Endothelial cell of umbilical vein (primary cell): ENCODE data around the gene ANKS1B. TPM values are rescaled to one million over a fixed set of nuclear protein-coding genes. Genes with fewer than 3 reads are reported as not detected.

Experiments used
- BruUV-seq: library from RNA; stranded (reverse); fragments of 400-500 nt; replicated peaks from 2 replicates; lab custom pipeline; 2021; lab: Mats Ljungman, UMichigan
- CTCF ChIA-PET: fragments of 300-600, 350-600 bp; sonication (Branson Sonifier 250); formaldehyde crosslinking; loops from one replicate; lab custom pipeline; 2021; ENCODE audit warnings: antibody characterized with exemption, inconsistent platforms; lab: Charles Lee
- POLR2A ChIA-PET: fragments of 300-600, 350-600 bp; sonication (Branson Sonifier 250); formaldehyde crosslinking; loops from one replicate; lab custom pipeline; 2021; ENCODE audit warnings: antibody characterized with exemption, inconsistent platforms; lab: Charles Lee
- DNase-seq: peaks from one replicate; pipeline ENCODE4 v3.0.0-alpha.2; 2011; ENCODE audit warnings: low read depth, low spot score
- FAIRE-seq: peaks from 2 replicates; lab custom pipeline; 2011; peaks lifted over from hg19 to GRCh38; lab: Jason Lieb, UNC
- H2AFZ ChIP-seq: 2 replicates; pipeline ENCODE4 v1.6.0; 2012; ENCODE audit warnings: low read depth, low read length, control low read depth, inconsistent platforms
- H3K27ac ChIP-seq: 2 replicates; pipeline ENCODE4 v1.5.1; 2011; ENCODE audit warnings: low read depth, mild to moderate bottlenecking, control low read depth, low read length, moderate library complexity; ENCODE audit not compliant: insufficient read depth
- H3K27me3 ChIP-seq, 2 experiments: 2 replicates each; pipeline versions ENCODE4 v1.6.0 to v1.6.1; 2011; ENCODE audit warnings: low read length in 2 of 2, mixed read lengths in 1 of 2; ENCODE audit not compliant: control insufficient read depth in 2 of 2, insufficient read depth in 2 of 2
- H3K36me3 ChIP-seq, 2 experiments: 2 replicates in 1 of 2; 3 replicates in 1 of 2; pipeline ENCODE4 v1.5.1; 2011; ENCODE audit warnings: low read length in 2 of 2, mild to moderate bottlenecking in 1 of 2, moderate library complexity in 1 of 2; ENCODE audit not compliant: control insufficient read depth in 2 of 2, insufficient read depth in 2 of 2; ENCODE audit errors: extremely low read depth in 1 of 2
- H3K4me1 ChIP-seq: 3 replicates; pipeline ENCODE4 v1.5.1; 2011; ENCODE audit warnings: mild to moderate bottlenecking, low read length; ENCODE audit not compliant: control insufficient read depth, insufficient read depth; ENCODE audit errors: extremely low read depth
- H3K4me2 ChIP-seq: 2 replicates; pipeline ENCODE4 v1.6.1; 2011; ENCODE audit warnings: low read length, control low read depth, mixed read lengths; ENCODE audit not compliant: insufficient read depth
- H3K4me3 ChIP-seq, 3 experiments: fragments of 200-600 bp in 1 of 3; sonication (generic), shearing (Covaris generic) in 1 of 3; replicated peaks in 1 of 3; 2 replicates each; pipeline ENCODE4 v1.5.1; 2011 to 2016; ENCODE audit warnings: control low read depth in 3 of 3, low read length in 3 of 3, mild to moderate bottlenecking in 2 of 3, inconsistent platforms in 1 of 3, low read depth in 1 of 3, moderate library complexity in 1 of 3; ENCODE audit not compliant: insufficient read depth in 1 of 3
- H3K79me2 ChIP-seq: 2 replicates; pipeline ENCODE4 v1.6.0; 2012; ENCODE audit warnings: low read length, inconsistent platforms; ENCODE audit not compliant: control insufficient read depth, insufficient read depth
- H3K9ac ChIP-seq: replicated peaks from 2 replicates; pipeline ENCODE3; 2011; ENCODE audit warnings: low read length, control low read depth; ENCODE audit not compliant: insufficient read depth; ENCODE audit errors: extremely low read depth
- H3K9me1 ChIP-seq: replicated peaks from 3 replicates; pipeline ENCODE4 v1.6.0; 2011; ENCODE audit warnings: mild to moderate bottlenecking, low read length; ENCODE audit not compliant: control insufficient read depth, insufficient read depth; ENCODE audit errors: extremely low read depth
- H3K9me3 ChIP-seq: replicated peaks from 2 replicates; pipeline ENCODE4 v1.5.1; 2012; ENCODE audit warnings: low read length, inconsistent platforms; ENCODE audit not compliant: control insufficient read depth, insufficient read depth
- H4K20me1 ChIP-seq: replicated peaks from 2 replicates; pipeline ENCODE3; 2011; ENCODE audit warnings: mild to moderate bottlenecking, low read length; ENCODE audit not compliant: control insufficient read depth, insufficient read depth; ENCODE audit errors: extremely low read depth
- CTCF ChIP-seq, 2 donors: IDR thresholded peaks; 1 replicate in 1 of 2; 2 replicates in 1 of 2; pipeline ENCODE4 v1.5.1; 2011; ENCODE audit warnings: low read length in 2 of 2, mild to moderate bottlenecking in 2 of 2, moderate library complexity in 2 of 2, control low read depth in 1 of 2, inconsistent platforms in 1 of 2, low read depth in 1 of 2; ENCODE audit not compliant: insufficient read depth in 1 of 2; ENCODE audit errors: extremely low read depth in 1 of 2
- EZH2 ChIP-seq: IDR thresholded peaks from 2 replicates; pipeline ENCODE4 v1.6.1; 2012; ENCODE audit warnings: borderline replicate concordance, low read depth, mild to moderate bottlenecking, moderate library complexity, low read length, inconsistent platforms; ENCODE audit not compliant: severe bottlenecking
- FOS ChIP-seq: IDR thresholded peaks from 2 replicates; pipeline ENCODE4 v1.6.1; 2011; ENCODE audit warnings: mild to moderate bottlenecking, low read length, moderate library complexity, borderline replicate concordance; ENCODE audit not compliant: insufficient read depth
- GATA2 ChIP-seq: IDR thresholded peaks from 2 replicates; pipeline ENCODE4 v1.7.0; 2011; ENCODE audit warnings: low read depth, mild to moderate bottlenecking, moderate library complexity, mixed read lengths, low read length; ENCODE audit not compliant: insufficient read length, insufficient read depth
- JUN ChIP-seq: IDR thresholded peaks from 2 replicates; pipeline ENCODE4 v1.6.1; 2011; ENCODE audit warnings: borderline replicate concordance, low read depth; ENCODE audit not compliant: insufficient read length, insufficient read depth
- MAX ChIP-seq: IDR thresholded peaks from 2 replicates; pipeline ENCODE4 v1.6.1; 2011; ENCODE audit not compliant: insufficient read depth, insufficient read length
- MYC ChIP-seq: IDR thresholded peaks from one replicate; pipeline ENCODE4 v1.6.1; 2011; ENCODE audit warnings: mild to moderate bottlenecking, low read depth, low read length
- POLR2A ChIP-seq: IDR thresholded peaks from 2 replicates; pipeline ENCODE4 v1.6.1; 2012; ENCODE audit warnings: low read depth, mild to moderate bottlenecking, control low read depth, low read length
- POLR2AphosphoS5 ChIP-seq: IDR thresholded peaks from 2 replicates; pipeline ENCODE4 v1.6.1; 2012; ENCODE audit warnings: low read depth, mild to moderate bottlenecking, control low read depth, low read length, moderate library complexity; ENCODE audit not compliant: insufficient read depth
- dilution Hi-C: fragments of 300-500 bp; cut with MboI; formaldehyde crosslinking; loops from one replicate; pipeline ENCODE4 v1.15.0; 2019; ENCODE audit warnings: low sequenced_read_pairs; ENCODE audit not compliant: extremely low pct_ligation_motif_present
- intact Hi-C: fragments of 100-400 bp; cut with micrococcal nuclease; formaldehyde crosslinking; loops from one replicate; pipeline ENCODE4 v1.10.0; 2022
- polyA plus RNA-seq, 4 experiments: library from polyadenylated mRNA; depleted of rRNA in 3 of 4; stranded (reverse) in 3 of 4; unstranded in 1 of 4; fragments of >200 nt; gene quantifications; 2 replicates each; pipeline versions ENCODE4 v1.2.1 to v1.2.3, GENCODE V29; 2011 to 2012; ENCODE audit warnings: missing spikeins in 1 of 4
- total RNA-seq: library from RNA; stranded (reverse); gene quantifications from 2 replicates; pipeline ENCODE4 v1.2.3, GENCODE V29; 2021

The ANKS1B gene
- total and polyA plus RNA-seq, 2 donors (not counting 3 experiments of a cell fraction or from before 2014, with no cell fraction given): 0.15 to 0.38 TPM

GRCh38 chr12:99393763-99394162 is 591.0 kb downstream of the ANKS1B start:
- no peaks in the 10 kb centered on the region for H3K27me3 ChIP-seq
- no peaks in the 10 kb centered on the region for H3K9me1 ChIP-seq
- no peak for TF ChIP-seq MYC
- TF ChIP-seq MAX: no peak
- no peak for TF ChIP-seq CTCF (IDR thresholded peaks at IDR 0.05; ENCODE audit: extremely low read depth in 1 of 2, insufficient read depth in 1 of 2, low read depth in 1 of 2, low read length in 2 of 2)
- TF ChIP-seq GATA2: no peak
- TF ChIP-seq JUN: no peak
- no peak for TF ChIP-seq EZH2
- TF ChIP-seq FOS: no peak
- TF ChIP-seq POLR2AphosphoS5: no peak
- TF ChIP-seq POLR2A: no peak
- no peak overlapping the region for H3K4me3 ChIP-seq
- BruUV-seq: no TSS peak
- H3K9ac ChIP-seq: no peak overlapping the region
- POLR2A ChIA-PET: no interaction called here
- no peaks in the 10 kb centered on the region for H3K9me3 ChIP-seq
- dilution Hi-C loops: no loop called here
- CTCF ChIA-PET: no interaction called here
- H3K27ac ChIP-seq: no peak overlapping the region
- H4K20me1 ChIP-seq: no peaks in the 10 kb centered on the region
- H3K4me1 ChIP-seq: no peaks in the 10 kb centered on the region
- DNase-seq: no peak
- no peak for FAIRE-seq
- intact Hi-C loops: no loop called here
- no peak overlapping the region for H3K4me2 ChIP-seq
- H3K79me2 ChIP-seq: no peaks in the 10 kb centered on the region
- no peak overlapping the region for H2AFZ ChIP-seq
- no peaks in the 10 kb centered on the region for H3K36me3 ChIP-seq
